Sigmoid colon (tissue), 7 donors: ENCODE measurements around the gene TBXA2R. TPM values are rescaled to one million over a fixed set of nuclear protein-coding genes. Genes with fewer than 3 reads are reported as not detected.
"Not testable (repeated sequence)": the region's sequence is repeated elsewhere in the genome, so short reads cannot be mapped to it uniquely, and the experiment has no call there.

Source experiments
- DNase-seq: peaks from one replicate; pipeline ENCODE4 v3.0.0-alpha.2; 2019
- H3K27ac ChIP-seq, 4 donors: fragments of 200-600 bp; sonication (generic); one replicate each; pipeline ENCODE4 v1.5.1; 2016 to 2019; ENCODE audit warnings: mild to moderate bottlenecking in 1 of 4
- H3K27me3 ChIP-seq, 3 donors: fragments of 200-600 bp; sonication (generic); one replicate each; pipeline ENCODE4 v1.5.1; 2019; ENCODE audit warnings: mild to moderate bottlenecking in 1 of 3
- H3K36me3 ChIP-seq, 4 donors: fragments of 200-600 bp; sonication (generic); one replicate each; pipeline ENCODE4 v1.5.1; 2016 to 2019
- H3K4me1 ChIP-seq, 4 donors: fragments of 200-600 bp; sonication (generic); one replicate each; pipeline ENCODE4 v1.5.1; 2017 to 2019
- H3K4me3 ChIP-seq, 4 donors: fragments of 200-600 bp; sonication (generic); one replicate each; pipeline ENCODE4 v1.5.1; 2017 to 2019; ENCODE audit warnings: mild to moderate bottlenecking in 2 of 4, moderate library complexity in 1 of 4
- H3K9me3 ChIP-seq, 4 donors: fragments of 200-600 bp in 3 of 4; sonication (generic) in 3 of 4; one replicate each; pipeline versions ENCODE4 v1.5.1 to v1.6.1; 2013 to 2019
- CTCF ChIP-seq, 4 experiments: fragments of 450-650 bp in 3 of 4; fragments of 200-600 bp in 1 of 4; IDR thresholded peaks; one replicate each; pipeline ENCODE4 v1.5.1; 2016 to 2019; ENCODE audit warnings: antibody characterized with exemption in 4 of 4, mild to moderate bottlenecking in 3 of 4, moderate library complexity in 2 of 4
- EP300 ChIP-seq, 4 donors: sonication (generic); formaldehyde crosslinking; IDR thresholded peaks; one replicate each; pipeline ENCODE4 v1.6.1; 2017; ENCODE audit warnings: antibody characterized with exemption in 4 of 4
- POLR2A ChIP-seq, 2 donors: fragments of 450-650 bp; IDR thresholded peaks; one replicate each; pipeline ENCODE4 v1.6.1; 2016; ENCODE audit warnings: antibody characterized with exemption in 2 of 2, mild to moderate bottlenecking in 2 of 2, moderate library complexity in 2 of 2
- POLR2AphosphoS5 ChIP-seq, 4 donors: sonication (generic); formaldehyde crosslinking; IDR thresholded peaks; one replicate each; pipeline ENCODE4 v1.6.1; 2017; ENCODE audit warnings: antibody characterized with exemption in 4 of 4
- WGBS, 2 donors: extraction: QIAGEN DNeasy Blood & Tissue Kit; methylation state at CpG; one replicate each; pipeline ENCODE4 v1.1.7; 2013; 5-methylcytosine and 5-hydroxymethylcytosine counted together
- intact Hi-C: fragments of 100-400 bp; cut with DNase I; formaldehyde crosslinking; loops from one replicate; pipeline ENCODE4 v1.15.1; 2023
- polyA plus RNA-seq, 3 donors: library from polyadenylated mRNA; stranded (reverse); fragments of 200-250 nt; gene quantifications; one replicate each; pipeline ENCODE4 v1.2.3, GENCODE V29; 2013
- total RNA-seq, 4 donors: library from RNA; depleted of rRNA; stranded (reverse); fragments of >200 nt; gene quantifications; one replicate each; pipeline ENCODE4 v1.1.0, GENCODE V29; 2016
- donor health status: healthy with polysubstance abuse.
- donor health status: Bipolar disorder and iron deficiency.
- donor health status: healthy.

TBXA2R gene
- total and polyA plus RNA-seq, 7 donors: 0.36 to 3.6 (median 0.76) TPM; not detected in 1

- Histone ChIP-seq H3K4me1 (no peaks in the 10 kb centered on the region), H3K27ac (no peak overlapping the region), H3K27me3 (no peaks in the 10 kb centered on the region), H3K4me3 (no peak overlapping the region), H3K36me3 (peaks cover 54 to 89% (median 68%) of the 10 kb centered on the region in 4 donors), H3K9me3 (no peaks in the 10 kb centered on the region)
- intact Hi-C loops: no loop called here
- TF ChIP-seq EP300 (IDR thresholded peaks at IDR 0.05) (no peak), POLR2AphosphoS5 (IDR thresholded peaks at IDR 0.05) (no peak), POLR2A (IDR thresholded peaks at IDR 0.05) (no peak), CTCF (IDR thresholded peaks at IDR 0.05) (no peak)
- 88 to 96% methylated on average over 37 of the region's 37 CpGs for WGBS, 2 donors
- no peak for DNase-seq
Measured at GRCh38 chr19:3653081-3653795, 46.6 kb upstream of the TBXA2R start.

DNA sequence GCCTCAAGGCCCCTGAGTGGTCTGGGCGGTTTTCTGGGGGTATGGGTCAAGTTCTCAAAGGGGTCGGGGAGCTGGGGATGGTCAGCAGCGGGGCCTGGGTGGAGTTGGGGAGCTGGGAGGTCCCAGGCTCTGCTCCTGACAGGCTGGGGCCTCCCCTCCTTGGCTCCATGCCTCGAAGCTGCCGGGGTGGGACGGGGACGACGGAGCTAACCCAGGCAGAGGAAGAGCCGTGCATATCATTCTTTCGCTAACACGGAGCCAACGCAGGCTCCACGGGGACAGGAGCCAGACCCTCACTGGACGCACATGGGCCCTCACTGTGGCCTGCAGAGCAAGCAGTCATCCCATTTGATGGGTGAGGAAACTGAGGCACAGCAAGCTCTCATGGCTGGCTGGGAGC, 45.7 kb upstream of the TBXA2R start:
- Histone ChIP-seq H3K4me1 (no peaks in the 10 kb centered on the region), H3K4me3 (no peak overlapping the region), H3K27me3 (no peaks in the 10 kb centered on the region), H3K9me3 (no peaks in the 10 kb centered on the region), H3K36me3 (peaks cover 51 to 89% (median 66%) of the 10 kb centered on the region in 4 donors), H3K27ac (no peak overlapping the region)
- TF ChIP-seq CTCF (IDR thresholded peaks at IDR 0.05) (no peak), POLR2A (IDR thresholded peaks at IDR 0.05) (no peak), EP300 (IDR thresholded peaks at IDR 0.05) (no peak), POLR2AphosphoS5 (IDR thresholded peaks at IDR 0.05) (no peak)
- intact Hi-C loops: no loop called here
- 96 to 98% methylated on average over 14 of the region's 14 CpGs for WGBS, 2 donors
- no peak for DNase-seq

DNA sequence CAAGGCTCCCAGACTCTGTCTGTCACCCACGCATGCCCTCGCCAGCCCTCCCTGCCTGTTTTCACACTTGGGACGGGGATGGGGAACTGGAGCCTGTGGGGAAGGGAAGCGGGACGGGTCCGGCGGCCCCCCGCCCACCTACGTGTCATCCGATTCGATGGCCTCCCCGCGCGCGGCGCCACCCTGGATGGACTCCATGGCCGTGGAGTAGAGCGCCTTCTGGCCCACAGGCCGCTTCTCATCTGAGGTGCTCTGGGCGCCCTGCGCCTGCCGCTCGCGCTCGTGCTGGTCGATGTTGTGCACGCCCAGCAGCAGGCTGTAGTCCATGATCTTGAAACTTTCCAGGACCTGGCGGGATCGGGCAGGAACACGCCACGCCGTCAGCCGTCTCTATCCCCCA, 45.0 kb upstream of the TBXA2R start:
- Histone ChIP-seq H3K4me3 (no peak overlapping the region), H3K36me3 (peaks cover 47 to 89% (median 64%) of the 10 kb centered on the region in 4 donors), H3K27ac (no peak overlapping the region), H3K4me1 (no peaks in the 10 kb centered on the region), H3K9me3 (no peaks in the 10 kb centered on the region), H3K27me3 (no peaks in the 10 kb centered on the region)
- TF ChIP-seq POLR2AphosphoS5 (IDR thresholded peaks at IDR 0.05) (no peak), POLR2A (IDR thresholded peaks at IDR 0.05) (no peak), CTCF (IDR thresholded peaks at IDR 0.05) (no peak), EP300 (IDR thresholded peaks at IDR 0.05) (no peak)
- intact Hi-C loops: no loop called here
- WGBS, 2 donors: 98% methylated on average over 33 of the region's 33 CpGs
- DNase-seq: no peak

DNA sequence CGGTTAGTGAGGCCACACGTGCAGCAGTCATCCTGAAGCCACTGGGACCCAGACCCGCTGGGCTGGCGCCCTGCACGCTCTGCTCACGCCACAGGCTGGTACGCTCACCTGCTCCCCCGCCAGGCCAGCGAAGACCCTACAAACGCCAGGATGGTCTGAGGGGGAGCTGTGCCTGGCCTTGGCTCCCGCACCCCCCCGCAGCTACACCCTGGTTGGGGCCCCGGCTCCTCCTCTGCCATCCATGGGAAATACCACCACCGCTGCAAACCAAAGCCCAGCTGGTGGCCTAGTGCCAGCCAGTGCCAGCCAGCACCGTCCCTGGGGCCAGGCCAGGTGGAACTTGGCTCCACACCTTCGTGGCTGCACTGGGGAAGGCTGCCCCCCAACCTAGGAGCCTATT, 43.2 kb upstream of the TBXA2R start:
- 93 to 95% methylated on average over 16 of the region's 16 CpGs for WGBS, 2 donors

GRCh38 chr19:3648037-3648905, 41.6 kb upstream of the TBXA2R start:
- Histone ChIP-seq H3K4me3 (no peak overlapping the region), H3K27ac (no peak overlapping the region), H3K27me3 (no peaks in the 10 kb centered on the region), H3K9me3 (no peaks in the 10 kb centered on the region), H3K4me1 (no peaks in the 10 kb centered on the region), H3K36me3 (peaks cover 41 to 92% (median 70%) of the 10 kb centered on the region in 4 donors)
- DNase-seq: no peak
- 95 to 96% methylated on average over 33 of the region's 33 CpGs for WGBS, 2 donors
- no peak for TF ChIP-seq CTCF (IDR thresholded peaks at IDR 0.05)
- no peak for TF ChIP-seq EP300 (IDR thresholded peaks at IDR 0.05)
- TF ChIP-seq POLR2A (IDR thresholded peaks at IDR 0.05): no peak
- TF ChIP-seq POLR2AphosphoS5 (IDR thresholded peaks at IDR 0.05): no peak
- intact Hi-C loops: no loop called here

More for the DNA sequence above, 43.2 kb upstream of the TBXA2R start:
- intact Hi-C loops: no loop called here
- DNase-seq: no peak
- peaks cover 44 to 91% (median 67%) of the 10 kb centered on the region in 4 donors for H3K36me3 ChIP-seq
- no peak overlapping the region for H3K27ac ChIP-seq
- no peaks in the 10 kb centered on the region for H3K9me3 ChIP-seq
- TF ChIP-seq POLR2AphosphoS5 (IDR thresholded peaks at IDR 0.05) (no peak), POLR2A (IDR thresholded peaks at IDR 0.05) (no peak)
- no peaks in the 10 kb centered on the region for H3K4me1 ChIP-seq
- no peaks in the 10 kb centered on the region for H3K27me3 ChIP-seq
- no peak overlapping the region for H3K4me3 ChIP-seq

- H3K4me3 ChIP-seq, DNase-seq, H3K4me1 ChIP-seq, H3K27ac ChIP-seq, H3K9me3 ChIP-seq, intact Hi-C loops, H3K27me3 ChIP-seq: not testable (repeated sequence)
- H3K36me3 ChIP-seq: peaks cover 30 to 92% (median 68%) of the 10 kb centered on the region in 4 donors
- WGBS, 2 donors: 91 to 92% methylated on average over 5 of the region's 5 CpGs
Measured at GRCh38 chr19:3647102-3647501, 40.4 kb upstream of the TBXA2R start.
